UCSD-AML1 (cell line): Measurements from ENCODE around the gene ELF3.
"Not testable (repeated sequence)": the region's sequence is repeated elsewhere in the genome, so short reads cannot be mapped to it uniquely, and the experiment has no call there.

Experiments used
- DNase-seq: peaks from one replicate; lab custom pipeline; 2025; ENCODE audit not compliant: unreplicated experiment; lab: John Stamatoyannopoulos, UW

ELF3 gene

DNA sequence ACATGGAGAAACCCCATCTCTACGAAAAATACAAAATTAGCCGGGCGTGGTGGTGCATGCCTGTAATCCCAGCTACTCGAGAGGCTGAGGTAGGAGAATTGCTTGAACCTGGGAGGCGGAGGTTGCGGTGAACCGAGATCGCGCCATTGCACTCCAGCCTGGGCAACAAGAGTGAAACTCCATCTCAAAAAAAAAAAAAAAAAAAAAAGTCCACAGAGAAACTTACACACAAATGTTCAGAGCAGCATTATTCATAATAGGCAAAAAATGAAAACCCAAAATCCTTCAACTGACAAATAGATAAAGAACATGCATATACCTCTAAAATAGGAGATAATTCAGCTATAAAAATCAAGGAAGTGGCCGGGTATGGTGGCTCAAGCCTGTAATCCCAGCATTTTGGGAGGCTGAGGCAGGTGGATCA lies 54.5 kb downstream of the ELF3 start:
- DNase-seq, result not testable (repeated sequence)
